Measurements from ENCODE around the gene FCN1. TPM values are rescaled to one million over a fixed set of nuclear protein-coding genes. Genes with fewer than 3 reads are reported as not detected.

Gene FCN1
- total and polyA plus RNA-seq, 10 of the 15 experiments (the other 5 are each of a cell fraction or from before 2014, with no cell fraction given), result 0.08 TPM; not detected in 9

GRCh38 chr9:134963546-134963945, 45.8 kb upstream of the FCN1 start:
- no peak for FAIRE-seq
- no TSS peak for BruUV-seq (replicated peaks)
- H3K79me2 ChIP-seq (ENCODE audit: control insufficient read depth, insufficient read depth, low read length), result no peaks in the 10 kb centered on the region
- H3K9ac ChIP-seq (ENCODE audit: control insufficient read depth, insufficient read depth, low read length), result no peak overlapping the region
- WGBS (ENCODE audit: insufficient coverage, insufficient replicate concordance, low lambda C conversion rate, missing lambda C conversion rate), result 49% methylated on average over 19 of the region's 19 CpGs
- H4K20me1 ChIP-seq (ENCODE audit: control insufficient read depth, insufficient read depth), result no peaks in the 10 kb centered on the region
- RAD21 ChIA-PET (ENCODE audit: unreplicated experiment), result no interaction called here
- H2AFZ ChIP-seq (ENCODE audit: control insufficient read depth, low read depth, low read length), result no peak overlapping the region
- no peak overlapping the region for H3K27ac ChIP-seq (ENCODE audit: control insufficient read depth, insufficient read depth)
- POLR2A ChIA-PET, result no interaction called here
- in situ Hi-C loops (cut with MboI), result no loop called here
- CTCF ChIA-PET, result no interaction called here
- no peaks in the 10 kb centered on the region; a peak in 1 of 4 replicates for H3K27me3 ChIP-seq (replicated peaks in 1 of 2; ENCODE audit: control insufficient read depth in 2 of 2, insufficient read depth in 2 of 2, low read length in 1 of 2)
- H3K4me1 ChIP-seq (ENCODE audit: control insufficient read depth, insufficient read depth, low read length), result no peaks in the 10 kb centered on the region
- H3K4me2 ChIP-seq (ENCODE audit: control insufficient read depth, insufficient read depth), result no peak overlapping the region
- H3K4me3 ChIP-seq, result no peak overlapping the region
- H3K36me3 ChIP-seq (ENCODE audit: control insufficient read depth in 2 of 2, insufficient read depth in 2 of 2, low read length in 1 of 2), result no peaks in the 10 kb centered on the region
- SMC1A ChIA-PET (ENCODE audit: uncharacterized antibody, unreplicated experiment), result interaction anchor here (0.7 kb wide), 1 partner anchor 804 kb away, joined by 3 read pairs; no protein-coding TSS in a partner anchor
- no peak for DNase-seq (ENCODE audit: low read depth, low spot score)
- intact Hi-C loops (cut with micrococcal nuclease; ENCODE audit: unreplicated experiment), result no loop called here
- no peak for ATAC-seq
- no peaks in the 10 kb centered on the region; the same call in 2 of the 3 replicates for H3K9me3 ChIP-seq (replicated peaks; ENCODE audit: control insufficient read depth, insufficient read depth, low read length)
- no peak for TF ChIP-seq CUX1 (IDR thresholded peaks at IDR 0.05; ENCODE audit: insufficient replicate concordance, low read depth, low read length)
- TF ChIP-seq YBX1 (IDR thresholded peaks at IDR 0.05), result no peak
- TF ChIP-seq BCL3 (IDR thresholded peaks at IDR 0.05; ENCODE audit: borderline replicate concordance, insufficient read depth, low read depth, low read length, poor library complexity, severe bottlenecking), result no peak
- TF ChIP-seq MEF2A (IDR thresholded peaks at IDR 0.05; ENCODE audit: insufficient read depth, low read depth, low read length), result no peak
- TF ChIP-seq IRF4 (IDR thresholded peaks at IDR 0.05; ENCODE audit: low read depth, low read length), result no peak
- no peak for TF ChIP-seq CHD4 (IDR thresholded peaks at IDR 0.05)
- TF ChIP-seq TCF12 (IDR thresholded peaks at IDR 0.05; ENCODE audit: low read depth, low read length), result no peak
- no peak for TF ChIP-seq CEBPB (IDR thresholded peaks at IDR 0.05; ENCODE audit: borderline replicate concordance in 1 of 2, low read depth in 2 of 2, low read length in 2 of 2)
- no peak for TF ChIP-seq NBN (IDR thresholded peaks at IDR 0.05)
- TF ChIP-seq USF2 (IDR thresholded peaks at IDR 0.05; ENCODE audit: borderline replicate concordance, low read depth, low read length), result no peak
- no peak for TF ChIP-seq BMI1 (IDR thresholded peaks at IDR 0.05; ENCODE audit: borderline replicate concordance)
- no peak for TF ChIP-seq CTCF (IDR thresholded peaks at IDR 0.05 in 2 of 3, conservative IDR thresholded peaks at IDR 0.05 in 1 of 3; ENCODE audit: control insufficient read depth in 2 of 3, extremely low read depth in 1 of 3, insufficient read depth in 1 of 3, low read depth in 3 of 3, low read length in 3 of 3)
- no peak for TF ChIP-seq POLR2AphosphoS2 (IDR thresholded peaks at IDR 0.05; ENCODE audit: low read depth, low read length)
- TF ChIP-seq PML (IDR thresholded peaks at IDR 0.05; ENCODE audit: low read length), result no peak
- no peak for TF ChIP-seq PAX8 (IDR thresholded peaks at IDR 0.05)

All from GM12878 (cell line).